HG03354 (cell line): Measurements from ENCODE around the gene NHLRC4.

Source experiments
- ATAC-seq: cut with Tn5 transposase; IDR thresholded peaks from one replicate; pipeline ENCODE4 v1.9.1; 2021; ENCODE audit warnings: mild to moderate bottlenecking; ENCODE audit not compliant: unreplicated experiment, poor library complexity, severe bottlenecking

NHLRC4 gene

GRCh38 chr16:549544-550263, 17.1 kb upstream of the NHLRC4 start:
- no peak for ATAC-seq

DNA sequence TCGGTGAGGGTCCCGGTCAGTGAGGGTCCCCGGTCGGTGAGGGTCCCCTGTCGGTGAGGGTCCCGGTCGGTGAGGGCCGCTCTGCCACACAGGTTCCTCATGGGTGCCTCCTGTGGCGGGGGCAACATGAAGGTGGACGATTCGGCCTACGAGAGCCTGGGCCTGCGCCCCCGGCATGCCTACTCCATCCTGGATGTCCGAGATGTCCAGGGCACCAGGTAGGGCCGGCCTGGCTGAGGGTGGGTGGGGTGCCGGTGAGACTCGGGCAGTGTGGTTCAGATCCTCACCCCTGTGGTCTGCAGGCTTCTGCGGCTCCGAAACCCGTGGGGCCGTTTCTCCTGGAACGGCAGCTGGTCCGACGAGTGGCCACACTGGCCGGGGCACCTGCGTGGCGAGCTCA, 15.6 kb upstream of the NHLRC4 start:
- ATAC-seq: no peak

DNA sequence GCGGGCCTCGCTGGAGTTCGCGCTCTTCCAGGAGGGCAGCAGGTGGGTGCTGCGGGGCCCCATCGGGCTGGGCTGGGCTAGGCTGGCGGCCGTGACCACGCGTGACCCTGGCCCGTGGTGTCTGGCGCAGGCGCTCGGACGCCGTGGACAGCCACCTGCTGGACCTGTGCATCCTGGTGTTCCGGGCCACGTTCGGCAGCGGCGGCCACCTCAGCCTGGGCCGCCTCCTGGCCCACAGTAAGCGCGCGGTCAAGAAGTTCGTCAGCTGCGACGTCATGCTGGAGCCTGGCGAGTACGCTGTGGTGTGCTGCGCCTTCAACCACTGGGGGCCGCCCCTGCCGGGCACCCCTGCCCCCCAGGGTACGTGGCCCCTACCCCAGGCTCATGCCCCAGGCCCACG, 14.6 kb upstream of the NHLRC4 start:
- ATAC-seq: no peak

- no peak for ATAC-seq
Measured at GRCh38 chr16:553601-554296, 13.1 kb upstream of the NHLRC4 start.

DNA sequence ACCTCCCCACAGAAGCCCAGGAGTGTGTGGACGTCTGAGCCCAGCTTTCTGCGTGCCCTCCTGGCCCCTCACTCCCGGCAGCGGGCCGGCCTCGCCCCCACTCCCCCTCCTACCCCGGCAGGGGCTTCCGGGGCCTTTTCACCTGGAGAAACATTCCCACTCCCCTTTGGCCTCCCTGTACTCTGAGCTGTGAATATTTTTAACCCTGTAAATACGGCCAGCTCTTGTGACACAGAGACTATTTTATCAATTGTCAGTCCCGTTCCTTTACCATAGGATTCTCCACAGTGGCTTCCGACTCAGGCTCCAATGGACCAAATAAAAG, 12.5 kb upstream of the NHLRC4 start:
- ATAC-seq: no peak

DNA sequence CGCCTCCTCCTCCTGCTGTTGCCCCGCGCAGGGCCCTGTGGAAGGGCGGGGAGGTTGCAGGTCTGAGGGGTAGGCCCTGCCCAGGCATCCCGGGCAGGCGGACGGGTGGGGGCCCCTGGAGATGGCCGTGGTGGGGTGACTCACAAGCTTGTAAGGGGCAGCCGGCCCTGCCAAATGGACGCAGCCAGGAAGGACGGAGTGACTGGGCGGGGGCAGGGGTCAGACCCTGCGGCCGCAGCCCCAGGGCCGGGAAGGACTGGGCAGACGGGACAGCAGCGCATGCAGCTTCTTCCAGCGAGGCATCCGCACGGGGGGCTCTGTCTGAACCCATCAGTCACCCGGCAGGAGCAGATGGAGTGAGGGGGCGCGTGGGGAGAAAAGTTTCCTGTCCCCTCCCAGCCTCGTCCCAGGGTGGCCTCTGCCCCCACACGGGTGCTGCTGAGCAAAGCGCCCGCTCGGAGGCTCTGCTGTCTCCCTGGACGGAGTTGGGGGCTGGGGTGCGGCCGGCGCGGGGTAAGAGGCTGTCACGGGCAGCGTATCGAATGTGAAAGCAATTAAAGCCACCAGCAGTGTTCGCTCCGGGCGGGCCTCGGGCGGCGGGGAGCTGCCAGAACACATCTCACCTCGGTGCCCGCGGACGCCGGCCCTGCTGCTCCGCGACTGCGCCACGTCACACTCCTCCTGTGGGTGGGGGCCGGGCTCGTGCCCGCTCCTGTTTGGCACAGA, 12.0 kb upstream of the NHLRC4 start:
- no peak for ATAC-seq

GRCh38 chr16:555528-556473, 11.0 kb upstream of the NHLRC4 start:
- ATAC-seq: no peak

DNA sequence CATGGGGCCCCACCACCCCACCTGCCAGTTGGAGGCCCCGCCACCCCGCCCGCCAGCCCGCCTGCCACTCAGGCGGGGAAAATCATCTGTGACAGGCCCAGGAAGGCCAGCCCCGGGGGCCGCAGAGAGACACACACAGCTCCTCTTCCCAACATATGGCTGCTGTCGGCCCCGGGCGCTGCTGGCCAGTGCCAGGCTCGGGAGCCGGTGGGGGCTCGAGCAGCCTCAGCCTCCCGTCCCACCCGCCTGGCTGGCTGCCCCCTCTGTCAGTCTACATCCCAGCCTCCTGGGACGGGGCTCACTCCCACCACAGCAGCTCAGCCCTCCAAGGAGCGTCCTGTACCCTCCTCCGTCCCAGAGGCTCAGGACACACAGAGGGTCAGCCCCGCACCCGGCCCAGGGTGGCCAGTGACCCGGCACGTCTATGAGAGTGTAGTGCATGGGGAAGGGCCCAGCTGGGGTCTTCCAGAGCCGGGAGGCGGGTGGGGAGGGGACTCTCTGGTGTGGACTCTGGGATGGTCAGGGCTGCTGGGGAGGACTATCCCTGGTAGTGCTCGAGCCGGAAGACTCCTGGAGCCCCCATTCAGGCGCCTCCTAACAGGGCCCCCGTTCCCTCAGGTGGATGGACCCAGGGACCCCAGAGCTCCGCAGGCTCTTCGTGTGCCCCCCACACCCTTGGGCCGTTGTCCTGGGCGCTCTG, 10.2 kb upstream of the NHLRC4 start:
- ATAC-seq: no peak

- no peak for ATAC-seq
Measured at GRCh38 chr16:557463-558297, 9.1 kb upstream of the NHLRC4 start.

- ATAC-seq: no peak
Measured at GRCh38 chr16:558298-559020, 8.3 kb upstream of the NHLRC4 start.

GRCh38 chr16:559021-559380, 7.8 kb upstream of the NHLRC4 start:
- ATAC-seq: no peak

- ATAC-seq: no peak
Measured at GRCh38 chr16:559411-560203, 7.2 kb upstream of the NHLRC4 start.

- no peak for ATAC-seq
Measured at GRCh38 chr16:560204-560700, 6.6 kb upstream of the NHLRC4 start, which contains the start of gene PRR35. Gene PRR35 (plus strand): TSS chr16:560394. CDS start chr16:563295, 2,901 bp downstream.

DNA sequence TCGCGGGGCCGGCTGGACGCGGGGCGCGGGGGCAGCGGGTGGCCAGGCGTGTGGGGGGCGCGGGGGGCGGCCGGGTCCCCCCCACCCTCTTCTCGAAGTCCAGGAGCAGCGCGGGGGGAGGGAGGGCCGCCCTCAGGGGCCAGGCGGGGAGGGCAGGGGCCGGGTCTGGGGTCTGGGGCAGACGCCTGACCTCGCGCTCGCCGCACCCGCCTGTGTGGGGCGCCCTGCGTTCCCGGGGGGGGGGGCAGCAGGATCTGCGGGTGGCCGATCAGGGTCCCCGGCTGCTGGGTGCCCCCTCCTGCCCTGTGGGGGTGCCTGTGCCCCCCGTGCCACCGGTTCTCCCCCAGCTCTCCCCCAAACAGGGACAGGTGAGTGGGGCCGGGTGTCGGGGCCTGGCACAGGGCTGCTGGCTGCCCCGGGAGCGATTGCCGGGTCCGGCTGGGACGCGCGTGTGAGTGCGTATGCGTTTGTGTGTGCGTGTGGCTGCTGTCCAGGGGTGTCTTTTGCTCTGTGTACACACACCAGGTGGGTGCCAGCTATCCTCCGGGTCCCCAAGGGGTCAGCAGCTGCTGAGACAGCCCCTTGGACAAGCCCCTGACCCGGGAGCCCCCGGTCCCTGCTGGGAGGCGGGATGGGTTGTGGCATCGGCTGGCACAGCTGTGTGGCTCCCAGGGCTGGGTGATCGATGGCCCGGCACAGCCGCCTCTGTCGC, 5.9 kb upstream of the NHLRC4 start:
- ATAC-seq: no peak

- no peak for ATAC-seq
Measured at GRCh38 chr16:561413-561794, 5.4 kb upstream of the NHLRC4 start.
